LNCAP (cell line): ENCODE data around the gene NOS1AP.

ENCODE experiments used
- CTCF ChIP-seq: fragments of 450-650 bp; IDR thresholded peaks from 2 replicates; pipeline ENCODE4 v1.5.1; 2017; ENCODE audit warnings: mild to moderate bottlenecking

The NOS1AP gene

DNA sequence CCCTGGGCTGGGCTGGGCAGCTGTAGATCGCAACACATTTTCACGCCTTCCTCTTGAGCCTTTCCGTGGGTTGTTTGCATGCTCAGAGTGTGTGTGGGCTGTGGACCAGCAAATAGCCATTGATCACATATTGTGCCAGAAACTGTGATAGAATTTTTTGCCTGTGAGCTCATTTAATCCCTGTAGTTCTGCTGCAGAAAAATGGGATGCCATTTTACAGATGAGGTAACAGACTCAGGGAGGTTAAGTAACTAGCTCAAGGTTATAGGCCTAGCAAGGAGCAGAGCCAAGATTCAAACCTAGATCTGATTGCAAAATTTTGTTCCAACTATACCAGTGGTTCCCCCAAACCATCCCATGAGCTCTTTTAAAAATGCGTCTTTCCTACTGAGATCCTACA is 296.7 kb downstream of the NOS1AP start:
- TF ChIP-seq CTCF, result no peak

GRCh38 chr1:162366671-162367070 is 297.2 kb downstream of the NOS1AP start:
- TF ChIP-seq CTCF, result no peak

- no peak for TF ChIP-seq CTCF
These were observed 297.6 kb downstream of the NOS1AP start for GRCh38 chr1:162367073-162367472.

DNA sequence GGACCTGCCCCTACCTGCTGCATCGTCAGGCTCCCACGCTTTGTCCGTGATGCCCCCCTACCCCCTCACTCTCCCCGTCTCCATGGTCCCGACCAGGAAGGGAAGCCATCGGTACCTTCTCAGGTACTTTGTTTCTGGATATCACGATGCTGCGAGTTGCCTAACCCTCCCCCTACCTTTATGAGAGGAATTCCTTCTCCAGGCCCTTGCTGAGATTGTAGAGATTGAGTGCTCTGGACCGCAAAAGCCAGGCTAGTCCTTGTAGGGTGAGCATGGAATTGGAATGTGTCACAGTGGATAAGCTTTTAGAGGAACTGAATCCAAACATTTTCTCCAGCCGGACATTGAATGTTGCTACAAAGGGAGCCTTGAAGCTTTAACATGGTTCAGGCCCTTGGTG is 298.3 kb downstream of the NOS1AP start:
- TF ChIP-seq CTCF, result no peak

DNA sequence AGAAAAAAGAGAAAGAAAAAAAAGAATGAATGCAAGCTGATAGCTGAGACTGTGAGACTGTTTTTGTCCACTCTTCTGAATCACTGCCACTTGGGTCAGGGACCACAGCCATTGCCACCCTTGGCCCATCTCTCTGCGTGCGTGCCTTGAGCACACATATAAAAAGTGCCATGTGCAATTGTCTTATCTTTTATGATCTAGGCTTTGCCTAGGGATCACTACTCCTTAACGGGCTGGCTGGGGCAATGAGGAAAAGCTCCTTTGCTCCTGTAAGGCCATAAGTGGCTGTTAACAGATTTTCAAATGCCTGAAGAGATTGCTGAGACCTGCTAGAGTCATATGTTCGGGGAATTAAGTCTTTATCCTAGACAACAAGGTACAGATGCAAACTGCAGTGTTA is 299.0 kb downstream of the NOS1AP start:
- TF ChIP-seq CTCF, result no peak

DNA sequence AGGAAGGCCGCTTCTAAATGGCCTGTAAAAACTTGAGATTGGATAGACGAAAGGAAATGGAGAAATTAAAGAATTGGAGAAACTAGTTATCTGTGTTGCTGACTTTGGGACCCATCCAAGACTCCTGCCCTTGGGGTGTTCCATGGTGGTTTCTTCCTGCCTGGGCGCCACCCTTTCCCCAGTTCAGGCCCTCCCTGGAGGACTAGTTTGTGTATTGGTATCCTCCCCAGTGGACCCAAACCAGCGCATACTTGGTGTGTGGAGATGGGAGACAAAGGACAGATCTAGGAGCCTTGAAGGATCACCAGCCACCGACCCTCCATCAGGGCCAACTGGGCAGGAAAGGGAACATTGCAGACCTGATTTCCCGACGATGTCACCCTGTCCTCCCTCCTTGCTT is 300.1 kb downstream of the NOS1AP start:
- no peak for TF ChIP-seq CTCF

GRCh38 chr1:162370161-162370560 is 300.7 kb downstream of the NOS1AP start:
- TF ChIP-seq CTCF, result no peak

DNA sequence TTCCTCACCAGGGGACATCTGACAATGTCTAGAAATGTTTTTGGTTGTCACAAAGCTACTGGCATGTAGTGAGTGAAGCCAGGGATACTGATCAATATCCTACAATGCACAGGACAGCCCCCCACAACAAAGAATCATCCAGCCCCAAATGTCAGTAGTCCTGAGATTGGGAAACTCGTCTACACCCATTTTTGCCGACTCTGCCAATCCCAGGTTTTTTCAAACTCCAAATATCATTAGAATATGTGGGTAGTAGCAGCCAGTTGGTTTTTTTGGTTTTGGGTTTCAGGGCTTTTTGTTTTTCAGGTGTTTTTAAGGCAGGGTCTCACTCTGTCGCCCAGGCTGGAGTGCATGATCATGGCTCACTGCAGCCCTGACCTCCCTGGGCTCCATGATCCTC is 301.2 kb downstream of the NOS1AP start:
- TF ChIP-seq CTCF, result no peak
